Kidney (tissue), 14 donors: Measurements from ENCODE around the gene SYTL2. TPM values are rescaled to one million over a fixed set of nuclear protein-coding genes. Genes with fewer than 3 reads are reported as not detected.

Experiments used
- DNase-seq, 5 donors: peaks; one replicate each; pipeline ENCODE4 v3.0.0-alpha.2; 2013 to 2020
- FAIRE-seq: peaks from 2 replicates; lab custom pipeline; 2012; peaks lifted over from hg19 to GRCh38; lab: Jason Lieb, UNC
- H3K27ac ChIP-seq, 2 donors: one replicate each; pipeline ENCODE4 v1.7.0; 2013; ENCODE audit warnings: low read depth in 2 of 2, low read length in 2 of 2, inconsistent platforms in 1 of 2
- H3K27me3 ChIP-seq: one replicate; pipeline ENCODE4 v1.7.1; 2013; ENCODE audit warnings: low read length, inconsistent platforms; ENCODE audit not compliant: control insufficient read depth, insufficient read depth
- H3K36me3 ChIP-seq, 3 donors: one replicate each; pipeline versions ENCODE4 v1.7.0 to v1.7.1; 2013; ENCODE audit warnings: low read length in 3 of 3, control low read depth in 1 of 3, inconsistent platforms in 1 of 3; ENCODE audit not compliant: insufficient read depth in 3 of 3, control insufficient read depth in 2 of 3
- H3K4me1 ChIP-seq, 3 donors: one replicate each; pipeline versions ENCODE4 v1.7.0 to v1.7.1; 2013; ENCODE audit warnings: low read length in 3 of 3, inconsistent platforms in 1 of 3, low read depth in 1 of 3; ENCODE audit not compliant: control insufficient read depth in 2 of 3, insufficient read depth in 2 of 3
- H3K4me3 ChIP-seq, 3 donors: one replicate each; pipeline versions ENCODE4 v1.7.0 to v1.8.1; 2013; ENCODE audit warnings: low read length in 3 of 3, control low read depth in 1 of 3, inconsistent platforms in 1 of 3
- H3K9ac ChIP-seq, 3 donors: one replicate each; pipeline versions ENCODE4 v1.7.0 to v1.7.1; 2013; ENCODE audit warnings: low read length in 3 of 3, control low read depth in 1 of 3, inconsistent platforms in 1 of 3
- H3K9me3 ChIP-seq, 3 donors: one replicate each; pipeline versions ENCODE4 v1.7.0 to v1.7.1; 2013; ENCODE audit warnings: low read length in 3 of 3, control low read depth in 1 of 3, inconsistent platforms in 1 of 3; ENCODE audit not compliant: control insufficient read depth in 2 of 3, insufficient read depth in 1 of 3
- CTCF ChIP-seq: IDR thresholded peaks from 3 replicates; pipeline ENCODE4 v1.5.1; 2012; ENCODE audit warnings: mild to moderate bottlenecking, moderate library complexity, borderline replicate concordance; ENCODE audit not compliant: insufficient read depth; ENCODE audit errors: extremely low read depth
- intact Hi-C: fragments of 100-400 bp; cut with DNase I; formaldehyde crosslinking; loops from one replicate; pipeline ENCODE4 v1.11.1; 2022
- polyA plus RNA-seq: library from polyadenylated mRNA; stranded (reverse); fragments of 350-450 nt; fragmentation: Illumina TruSeq; extraction: RNeasy Lipid Tissue Mini Kit (QIAGEN cat#74804); gene quantifications from one replicate; pipeline ENCODE4 v1.2.3, GENCODE V29; 2014; ENCODE audit warnings: low read depth, low replicate concordance; ENCODE audit not compliant: insufficient read depth
- total RNA-seq: library from RNA; stranded (reverse); fragmentation: NEBNext Ultra II Directional; extraction: Animal tissue kit (Norgen Biotek cat#: 25700); gene quantifications from one replicate; pipeline ENCODE4 v1.2.1, GENCODE V29; 2021
- donor health status: control.
- donor health status: control.
- donor health status: control.
- donor health status: control.
- donor health status: control.
- donor health status: DM: yes; HTN: yes; CAD: no.
- donor health status: Normal renal cell carcinoma (clear cell type).

The SYTL2 gene
- total and polyA plus RNA-seq, 2 donors from 2014 or later: 19.8 to 187 TPM

GRCh38 chr11:85810521-85810870, 445 bp downstream of the SYTL2 start:
- DNase-seq (peak in 2 of 5 donors; percentile 10 to 55), FAIRE-seq (no peak)
- intact Hi-C loops: no loop called here
- Histone ChIP-seq H3K27me3 (no peaks in the 10 kb centered on the region), H3K9ac (peak overlapping the region; percentile 57 to 78 (median 71)), H3K9me3 (no peaks in the 10 kb centered on the region), H3K36me3 (no peaks in the 10 kb centered on the region), H3K27ac (peak overlapping the region in 1 of 2 donors; percentile 3), H3K4me3 (peak overlapping the region; percentile 78 to 90 (median 89)), H3K4me1 (peaks cover 0 to 10% (median 0%) of the 10 kb centered on the region in 3 donors)
- no peak for TF ChIP-seq CTCF

- H3K36me3 ChIP-seq: no peaks in the 10 kb centered on the region
- peak overlapping the region in 2 of 3 donors; percentile 71 to 78 for H3K9ac ChIP-seq
- no peak for FAIRE-seq
- no peaks in the 10 kb centered on the region for H3K9me3 ChIP-seq
- H3K27ac ChIP-seq: peak overlapping the region in 1 of 2 donors; percentile 3
- TF ChIP-seq CTCF: peak; percentile 31
- no peaks in the 10 kb centered on the region for H3K27me3 ChIP-seq
- DNase-seq: peak; percentile 39 to 75 (median 53)
- peaks cover 0 to 10% (median 0%) of the 10 kb centered on the region in 3 donors for H3K4me1 ChIP-seq
- intact Hi-C loops: no loop called here
- H3K4me3 ChIP-seq: peak overlapping the region; percentile 78 to 90 (median 89)
Measured at GRCh38 chr11:85809863-85810262, 1.1 kb downstream of the SYTL2 start.

DNA sequence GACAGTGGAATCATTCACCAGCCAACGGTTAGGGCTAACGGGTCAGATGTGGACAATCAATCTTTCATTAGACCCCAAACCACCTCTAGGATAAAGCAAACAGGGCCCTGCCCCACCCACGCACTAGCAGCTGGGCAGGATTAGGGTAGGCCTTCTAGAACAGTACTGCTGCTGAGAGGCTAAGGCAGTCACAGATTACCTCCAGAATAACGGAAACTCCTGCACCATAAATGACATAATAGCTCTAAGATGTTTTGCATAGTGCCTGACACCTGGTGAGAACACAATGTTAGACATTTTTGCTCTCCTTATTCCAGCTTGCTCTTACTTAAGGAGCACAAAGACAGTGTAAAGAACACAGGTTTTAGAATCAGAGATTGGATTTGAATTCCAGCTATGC, 1.8 kb downstream of the SYTL2 start:
- TF ChIP-seq CTCF: no peak
- intact Hi-C loops: no loop called here
- Histone ChIP-seq H3K27me3 (no peaks in the 10 kb centered on the region), H3K4me1 (peaks cover 0 to 10% (median 0%) of the 10 kb centered on the region in 3 donors), H3K9me3 (no peaks in the 10 kb centered on the region), H3K4me3 (peak overlapping the region in 2 of 3 donors; percentile 89 to 90), H3K36me3 (no peaks in the 10 kb centered on the region), H3K27ac (no peak overlapping the region), H3K9ac (peak overlapping the region in 1 of 3 donors; percentile 78)
- FAIRE-seq: no peak
- peak in 2 of 5 donors; percentile 17 to 24 for DNase-seq

- Histone ChIP-seq H3K36me3 (no peaks in the 10 kb centered on the region), H3K9ac (no peak overlapping the region), H3K9me3 (no peaks in the 10 kb centered on the region), H3K4me3 (no peak overlapping the region), H3K27ac (no peak overlapping the region), H3K4me1 (peaks cover 0 to 10% (median 0%) of the 10 kb centered on the region in 3 donors), H3K27me3 (no peaks in the 10 kb centered on the region)
- no peak for TF ChIP-seq CTCF
- intact Hi-C loops: no loop called here
- DNase-seq: no peak
- FAIRE-seq: no peak
Measured at GRCh38 chr11:85806876-85807275, 4.1 kb downstream of the SYTL2 start.
